Measurements from ENCODE around the gene CDH3. TPM values are rescaled to one million over a fixed set of nuclear protein-coding genes. Genes with fewer than 3 reads are reported as not detected.

Gene CDH3
- total and polyA plus RNA-seq, 2 of the 13 experiments (the other 11 are each of a cell fraction or from before 2014, with no cell fraction given) = 0.11 TPM; not detected in 1

GRCh38 chr16:68596266-68596665 is 48.8 kb upstream of the CDH3 start:
- H3K4me2 ChIP-seq (ENCODE audit: low read depth, low read length) = no peak overlapping the region
- ChIA-PET CTCF (ENCODE audit: low intra/inter-chr PET ratio, low total read pairs) (no interaction called here), POLR2A (no interaction called here)
- WGBS (ENCODE audit: low lambda C conversion rate) = 90% methylated on average over 6 of the region's 6 CpGs
- in situ Hi-C loops (cut with HindIII; ENCODE audit: extremely low pct_ligation_motif_present, low pct_unique_long_range_greater_than_20kb) = no loop called here
- intact Hi-C loops (cut with micrococcal nuclease; ENCODE audit: unreplicated experiment) = no loop called here
- H3K27me3 ChIP-seq (ENCODE audit: control insufficient read depth in 1 of 2, insufficient read depth in 2 of 2, low read length in 2 of 2) = peaks cover 0 to 3% of the 10 kb centered on the region in 2 experiments; a peak in 1 of 5 replicates
- H3K79me2 ChIP-seq (ENCODE audit: insufficient read depth, low read length) = no peaks in the 10 kb centered on the region
- H2AFZ ChIP-seq (ENCODE audit: low read length) = no peak overlapping the region
- no TSS peak for BruUV-seq (replicated peaks)
- FAIRE-seq (no peak), DNase-seq (ENCODE audit: low spot score) (no peak), ATAC-seq (no peak)
- no peaks in the 10 kb centered on the region for H3K9me3 ChIP-seq (ENCODE audit: low read length)
- H4K20me1 ChIP-seq (ENCODE audit: insufficient read depth, low read length) = no peaks in the 10 kb centered on the region
- H3K9ac ChIP-seq (ENCODE audit: insufficient read depth, low read depth, low read length) = no peak overlapping the region
- no peak overlapping the region for H3K4me3 ChIP-seq (replicated peaks in 1 of 3; ENCODE audit: insufficient read depth in 1 of 3, low read depth in 2 of 3, low read length in 3 of 3)
- H3K27ac ChIP-seq (ENCODE audit: extremely low read length, insufficient read depth, low read length) = no peak overlapping the region
- H3K36me3 ChIP-seq (replicated peaks in 1 of 2; ENCODE audit: control insufficient read depth in 1 of 2, insufficient read depth in 2 of 2, low read length in 2 of 2) = no peaks in the 10 kb centered on the region
- TF ChIP-seq IRF2 (CRISPR knock-in tag; IDR thresholded peaks at IDR 0.05) (no peak), PREB (CRISPR knock-in tag; IDR thresholded peaks at IDR 0.05) (no peak), ZZZ3 (CRISPR knock-in tag; IDR thresholded peaks at IDR 0.05; ENCODE audit: borderline replicate concordance) (no peak)
- no peaks in the 10 kb centered on the region for H3K4me1 ChIP-seq (ENCODE audit: insufficient read depth, low read length)

GRCh38 chr16:68599586-68599985 is 45.5 kb upstream of the CDH3 start:
- ATAC-seq (no peak), FAIRE-seq (no peak), DNase-seq (ENCODE audit: low spot score) (no peak)
- Histone ChIP-seq H3K27ac (ENCODE audit: extremely low read length, insufficient read depth, low read length) (no peak overlapping the region), H3K4me3 (replicated peaks in 1 of 3; ENCODE audit: insufficient read depth in 1 of 3, low read depth in 2 of 3, low read length in 3 of 3) (no peak overlapping the region), H3K27me3 (ENCODE audit: control insufficient read depth in 1 of 2, insufficient read depth in 2 of 2, low read length in 2 of 2) (no peaks in the 10 kb centered on the region), H2AFZ (ENCODE audit: low read length) (no peak overlapping the region), H4K20me1 (ENCODE audit: insufficient read depth, low read length) (no peaks in the 10 kb centered on the region), H3K9me3 (ENCODE audit: low read length) (no peaks in the 10 kb centered on the region), H3K9ac (ENCODE audit: insufficient read depth, low read depth, low read length) (no peak overlapping the region), H3K4me2 (ENCODE audit: low read depth, low read length) (no peak overlapping the region), H3K36me3 (replicated peaks in 1 of 2; ENCODE audit: control insufficient read depth in 1 of 2, insufficient read depth in 2 of 2, low read length in 2 of 2) (no peaks in the 10 kb centered on the region), H3K4me1 (ENCODE audit: insufficient read depth, low read length) (no peaks in the 10 kb centered on the region), H3K79me2 (ENCODE audit: insufficient read depth, low read length) (no peaks in the 10 kb centered on the region)
- no peak for TF ChIP-seq IRX3 (CRISPR knock-in tag; IDR thresholded peaks at IDR 0.05; ENCODE audit: borderline replicate concordance, low read depth)
- TF ChIP-seq HOXA7 (CRISPR knock-in tag; IDR thresholded peaks at IDR 0.05) = no peak
- TF ChIP-seq ELF1 (CRISPR knock-in tag; IDR thresholded peaks at IDR 0.05) = no peak
- no peak for TF ChIP-seq ZNF639 (CRISPR knock-in tag; conservative IDR thresholded peaks at IDR 0.05)
- BruUV-seq (replicated peaks) = no TSS peak
- in situ Hi-C loops (cut with HindIII; ENCODE audit: extremely low pct_ligation_motif_present, low pct_unique_long_range_greater_than_20kb) (no loop called here), intact Hi-C loops (cut with micrococcal nuclease; ENCODE audit: unreplicated experiment) (no loop called here)
- ChIA-PET CTCF (ENCODE audit: low intra/inter-chr PET ratio, low total read pairs) (no interaction called here), POLR2A (no interaction called here)
- 33% methylated on average over 1 of the region's 1 CpG for WGBS (ENCODE audit: low lambda C conversion rate)
